HG03135 (cell line): ENCODE results near the gene TRIM66.

Source experiments
- ATAC-seq: cut with Tn5 transposase; IDR thresholded peaks from one replicate; pipeline ENCODE4 v1.9.1; 2021; ENCODE audit warnings: mild to moderate bottlenecking, moderate library complexity; ENCODE audit not compliant: unreplicated experiment

TRIM66 gene

GRCh38 chr11:8658321-8659057, 24.0 kb downstream of the TRIM66 start:
- no peak for ATAC-seq

GRCh38 chr11:8656291-8656690, 26.2 kb downstream of the TRIM66 start:
- no peak for ATAC-seq

GRCh38 chr11:8654503-8654902, 28.0 kb downstream of the TRIM66 start:
- ATAC-seq: no peak

- ATAC-seq: no peak
Observed at GRCh38 chr11:8652140-8652539, 30.3 kb downstream of the TRIM66 start.

- ATAC-seq: no peak
Observed at GRCh38 chr11:8650401-8650990, 32.0 kb downstream of the TRIM66 start.

- ATAC-seq: no peak
Observed at GRCh38 chr11:8649361-8649760, 33.1 kb downstream of the TRIM66 start.

GRCh38 chr11:8646873-8647272, 35.6 kb downstream of the TRIM66 start:
- no peak for ATAC-seq

GRCh38 chr11:8642196-8642841, 40.1 kb downstream of the TRIM66 start:
- ATAC-seq: no peak

- ATAC-seq: no peak
Observed at GRCh38 chr11:8641332-8641731, 41.1 kb downstream of the TRIM66 start.

- no peak for ATAC-seq
Observed at GRCh38 chr11:8640267-8640906, 42.1 kb downstream of the TRIM66 start.

GRCh38 chr11:8639655-8640054, 42.8 kb downstream of the TRIM66 start:
- no peak for ATAC-seq

GRCh38 chr11:8638300-8638699, 44.2 kb downstream of the TRIM66 start:
- ATAC-seq: no peak

- ATAC-seq: no peak
Observed at GRCh38 chr11:8636127-8636526, 46.3 kb downstream of the TRIM66 start.

GRCh38 chr11:8634498-8634897, 48.0 kb downstream of the TRIM66 start:
- no peak for ATAC-seq

- no peak for ATAC-seq
Observed at GRCh38 chr11:8631395-8632118, 50.9 kb downstream of the TRIM66 start.

GRCh38 chr11:8624698-8625097, 57.8 kb downstream of the TRIM66 start:
- ATAC-seq: no peak

- ATAC-seq: no peak
Observed at GRCh38 chr11:8621147-8621546, 61.3 kb downstream of the TRIM66 start.

GRCh38 chr11:8617063-8617462, 65.4 kb downstream of the TRIM66 start:
- no peak for ATAC-seq

- no peak for ATAC-seq
Observed at GRCh38 chr11:8615291-8616032, 67.0 kb downstream of the TRIM66 start.

GRCh38 chr11:8614497-8614896, 68.0 kb downstream of the TRIM66 start:
- no peak for ATAC-seq
